Measurements from ENCODE around the gene NBAS.
"Not testable (repeated sequence)": the region's sequence is repeated elsewhere in the genome, so short reads cannot be mapped to it uniquely, and the experiment has no call there.

NBAS gene

DNA sequence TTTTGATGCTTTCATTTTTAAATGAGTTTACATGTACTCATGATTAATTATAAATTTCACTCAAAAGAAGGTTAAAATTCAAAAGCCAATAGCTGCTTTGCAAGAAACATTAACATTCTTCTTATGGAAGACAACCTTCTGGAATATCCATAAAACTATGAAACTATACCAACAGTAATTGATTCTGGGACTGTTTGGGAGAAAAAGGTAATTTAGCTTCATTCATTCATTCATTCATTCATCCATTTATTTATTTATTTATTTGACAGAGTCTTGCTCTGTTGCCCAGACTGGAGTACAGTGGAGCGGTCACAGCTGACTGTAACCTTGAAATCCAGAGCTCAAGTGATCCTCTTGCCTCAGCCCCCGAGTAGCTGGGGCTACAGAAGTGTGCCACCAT lies 110.3 kb downstream of the NBAS start:
- DNase-seq = no peak

DNA sequence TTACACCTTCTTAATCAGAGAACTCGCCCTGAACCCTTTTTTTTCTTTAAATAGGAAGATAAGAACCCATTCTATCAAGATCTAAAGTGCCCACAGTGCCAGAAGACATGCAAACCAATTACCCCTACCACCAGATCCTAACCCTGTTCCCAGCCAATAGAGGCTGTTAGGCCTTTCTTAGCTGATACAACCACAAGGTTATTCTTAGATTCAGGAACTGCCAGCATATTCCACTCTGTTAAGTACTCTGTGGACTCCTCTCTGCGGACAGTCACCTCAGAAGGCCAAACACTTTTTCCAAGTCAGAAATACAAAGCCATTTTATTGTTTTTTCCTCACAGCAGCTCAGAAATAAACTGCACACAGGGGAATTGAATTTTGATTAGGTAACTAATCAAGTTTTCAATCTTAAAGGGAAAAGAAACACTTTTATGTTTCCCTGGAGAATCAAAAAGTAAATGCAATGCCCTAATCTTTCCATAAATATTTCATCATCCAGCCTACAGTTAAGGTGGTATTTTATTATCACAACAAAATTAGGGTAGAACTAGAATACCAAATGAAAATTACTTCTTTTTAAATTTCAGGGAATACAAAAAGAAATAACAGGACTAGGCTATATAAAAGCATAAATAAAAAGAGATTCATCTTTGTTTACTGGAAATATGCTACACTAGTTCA lies 111.4 kb downstream of the NBAS start:
- DNase-seq = no peak

DNA sequence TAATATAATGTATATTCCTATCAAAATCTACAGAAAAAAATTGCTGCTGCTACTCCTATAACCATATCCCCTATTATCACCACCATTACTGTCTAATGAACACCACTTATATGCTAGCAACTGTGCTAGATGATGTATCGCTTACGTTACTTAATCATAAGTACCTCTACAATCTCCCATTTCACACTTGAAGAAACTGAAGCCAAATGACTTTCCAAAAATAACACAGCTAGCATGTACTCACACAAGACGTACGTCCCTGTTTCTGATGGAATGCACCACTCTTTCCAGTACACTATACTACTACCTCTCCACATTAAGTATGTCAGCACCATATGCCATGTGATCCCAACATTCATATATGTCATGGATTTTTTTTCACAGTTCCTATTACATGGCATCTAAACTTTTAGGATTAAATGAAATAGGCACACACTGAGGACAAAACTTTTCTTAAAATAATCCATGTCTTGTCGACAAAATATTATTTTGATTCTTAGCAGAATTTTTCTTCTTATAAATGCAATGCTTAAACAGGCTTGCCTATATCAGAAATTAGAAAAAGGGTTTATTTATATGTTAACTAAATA lies 112.8 kb downstream of the NBAS start:
- no peak for DNase-seq

DNA sequence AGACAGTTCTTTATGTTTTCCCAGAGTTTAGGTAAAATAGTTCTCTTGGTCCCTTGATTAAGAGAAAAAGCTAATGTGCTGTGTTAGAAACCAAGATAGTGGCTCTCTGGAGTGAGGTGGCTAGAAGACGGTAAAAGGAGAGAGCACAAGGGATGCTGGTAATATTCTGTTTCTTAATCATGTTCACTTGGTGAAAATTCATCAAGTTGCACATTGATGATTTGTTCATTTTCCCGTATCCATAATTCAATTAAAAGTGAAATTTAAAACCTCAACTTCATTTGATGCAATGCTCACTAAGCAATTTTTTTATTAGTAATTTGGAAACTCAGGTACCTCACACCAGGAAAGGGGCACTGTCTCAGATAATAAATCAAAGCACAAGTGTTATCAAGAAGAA lies 113.8 kb downstream of the NBAS start:
- no peak for DNase-seq

DNA sequence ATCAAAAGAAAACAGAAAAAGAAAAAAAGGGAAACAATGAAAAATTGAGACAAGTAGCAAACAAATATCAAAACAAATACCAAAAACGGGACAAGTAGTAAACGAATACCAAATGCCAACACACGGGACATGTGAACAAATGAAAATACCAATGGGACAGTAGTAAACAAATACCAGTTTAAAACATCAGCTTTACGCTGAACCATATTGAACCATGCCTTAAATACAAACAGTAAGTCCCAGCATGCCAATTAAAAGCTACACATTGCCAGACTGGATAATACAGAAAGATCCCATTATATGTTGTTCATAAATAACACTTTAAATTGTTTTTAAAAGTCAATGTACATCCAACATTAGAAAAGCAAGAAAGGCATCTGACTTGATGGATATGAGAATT lies 114.2 kb downstream of the NBAS start:
- DNase-seq = no peak

DNA sequence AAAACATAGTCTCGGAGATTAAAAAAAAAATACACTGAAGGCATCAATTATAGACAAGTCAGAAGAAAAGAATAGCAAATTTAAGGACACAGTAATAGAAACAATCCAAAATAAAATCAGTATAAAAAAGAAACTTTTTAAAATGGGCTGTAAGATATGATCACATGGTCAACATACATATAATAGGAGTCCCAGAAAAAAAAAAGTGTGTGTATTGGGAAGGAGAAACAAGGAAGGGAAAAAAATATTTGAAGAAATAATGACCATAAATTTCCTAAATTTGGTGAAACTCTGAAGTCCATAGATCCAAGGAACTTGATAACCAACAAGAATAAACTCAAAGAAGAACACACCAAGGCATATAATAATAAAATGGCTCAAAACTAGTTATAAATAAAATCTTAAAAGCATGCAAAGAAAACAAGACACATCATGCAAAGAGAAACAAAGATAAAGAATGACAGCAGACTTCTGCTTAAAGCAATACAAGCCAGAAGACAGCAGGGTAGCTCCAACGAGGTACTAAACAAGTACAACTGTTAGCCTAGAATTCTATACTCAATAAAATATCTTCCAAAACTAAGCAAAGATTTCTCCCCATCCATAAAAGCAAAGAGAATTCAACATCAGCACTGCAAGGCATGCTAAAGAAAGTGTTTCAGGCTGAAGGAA lies 115.1 kb downstream of the NBAS start:
- DNase-seq = no peak

DNA sequence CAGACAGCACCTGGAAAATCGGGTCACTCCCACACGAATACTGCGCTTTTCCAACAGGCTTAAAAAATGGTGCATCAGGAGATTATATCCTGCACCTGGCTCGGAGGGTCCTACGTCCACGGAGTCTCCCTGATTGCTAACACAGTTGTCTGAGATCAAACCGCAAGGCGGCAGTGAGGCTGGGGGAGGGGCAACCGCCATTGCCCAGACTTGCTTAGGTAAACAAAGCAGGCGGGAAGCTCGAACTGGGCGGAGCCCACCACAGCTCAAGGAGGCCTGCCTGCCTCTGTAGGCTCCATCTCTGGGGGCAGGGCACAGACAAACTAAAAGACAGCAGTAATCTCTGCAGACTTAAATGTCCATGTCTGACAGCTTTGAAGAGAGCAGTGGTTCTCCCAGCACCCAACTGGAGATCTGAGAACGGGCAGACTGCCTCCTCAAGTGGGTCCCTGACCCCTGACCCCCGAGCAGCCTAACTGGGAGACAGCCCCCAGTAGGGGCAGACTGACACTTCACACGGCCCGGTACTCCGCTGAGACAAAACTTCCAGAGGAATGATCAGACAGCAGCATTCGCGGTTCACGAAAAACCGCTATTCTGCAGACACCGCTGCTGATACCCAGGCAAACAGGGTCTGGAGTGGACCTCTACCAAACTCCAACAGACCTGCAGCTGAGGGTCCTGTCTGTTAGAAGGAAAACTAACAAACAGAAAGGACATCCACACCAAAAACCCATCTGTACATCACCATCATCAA lies 121.2 kb downstream of the NBAS start:
- not testable (repeated sequence) for DNase-seq

DNA sequence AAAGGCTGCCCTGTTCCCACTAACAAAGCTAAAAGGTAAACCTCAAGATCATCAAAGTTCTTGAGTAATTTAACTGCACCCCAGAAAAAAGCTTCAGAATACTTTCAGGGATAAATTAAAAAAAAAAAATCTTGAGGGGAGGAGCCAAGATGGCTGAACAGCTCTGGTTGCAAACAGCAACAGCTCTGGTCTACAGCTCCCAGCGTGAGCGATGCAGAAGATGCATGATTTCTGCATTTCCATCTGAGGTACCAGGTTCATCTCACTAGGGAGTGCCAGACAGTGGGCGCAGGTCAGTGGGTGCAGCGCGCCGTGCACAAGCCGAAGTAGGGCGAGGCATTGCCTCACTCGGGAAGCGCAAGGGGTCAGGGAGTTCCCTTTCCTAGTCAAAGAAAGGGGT lies 121.8 kb downstream of the NBAS start:
- not testable (repeated sequence) for DNase-seq

DNA sequence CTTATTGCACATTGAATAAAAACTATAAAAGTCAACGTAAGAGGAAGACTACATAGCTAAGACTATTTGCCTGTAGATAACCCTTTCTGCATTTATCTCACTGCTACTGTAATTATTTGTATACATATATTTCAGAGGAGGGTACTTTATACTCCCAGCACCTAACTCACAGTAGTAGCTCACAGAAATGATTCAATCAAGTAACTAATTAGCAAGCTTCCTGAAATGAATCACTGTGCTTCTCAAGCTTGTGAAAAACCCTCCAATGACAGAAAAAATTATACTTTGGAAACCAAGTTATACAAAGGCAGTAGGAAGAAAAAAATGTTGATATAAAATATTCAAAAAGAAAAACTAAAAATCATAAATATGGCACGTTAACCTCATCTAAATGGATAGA lies 124.9 kb downstream of the NBAS start:
- DNase-seq = no peak

DNA sequence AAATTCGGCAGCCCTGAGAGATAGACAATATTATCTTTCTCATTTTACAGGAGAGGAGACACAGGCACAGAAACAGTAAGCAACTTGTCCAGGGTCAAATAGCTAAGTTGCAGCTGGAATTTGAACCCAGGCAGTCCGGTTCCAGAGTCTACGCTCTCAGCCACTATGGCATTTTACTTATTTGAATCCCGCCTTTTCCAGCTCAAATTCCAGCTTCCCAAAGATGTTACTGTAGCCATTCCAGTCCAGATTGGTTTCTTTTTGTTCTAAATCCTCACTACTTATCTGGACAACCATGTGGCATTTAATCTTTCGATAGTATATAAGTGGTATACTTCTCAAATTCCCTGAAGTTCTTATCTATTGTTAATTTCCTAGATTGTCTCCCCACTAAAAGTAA lies 125.7 kb downstream of the NBAS start:
- no peak for DNase-seq

DNA sequence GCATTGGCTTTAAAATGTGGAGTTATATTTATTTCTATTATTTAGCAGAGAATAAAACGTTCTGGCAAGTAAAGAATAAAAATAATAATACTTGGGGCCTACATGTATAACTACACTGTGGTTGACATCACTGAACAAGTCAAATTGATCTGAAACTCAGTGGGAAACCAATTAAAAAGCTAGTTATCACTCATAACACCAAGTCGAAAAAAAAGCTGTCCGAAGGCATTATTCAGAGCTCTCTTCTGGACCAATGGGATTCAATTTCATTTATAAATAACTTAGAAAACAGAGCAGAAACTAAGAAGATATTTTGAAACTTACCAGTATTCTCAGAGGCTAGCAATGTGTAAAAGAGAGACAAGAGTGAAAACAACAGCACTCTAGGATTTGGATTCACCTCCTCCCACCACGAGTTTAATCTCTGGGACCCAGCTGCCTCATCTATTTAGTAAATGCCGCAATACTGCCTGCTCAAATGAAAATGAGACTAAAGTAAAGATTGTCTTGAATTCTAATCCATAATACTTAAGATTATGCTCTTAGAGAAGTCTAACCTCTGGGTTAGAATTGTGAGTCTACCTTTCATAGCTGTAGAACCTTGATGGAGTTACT lies 128.4 kb downstream of the NBAS start:
- DNase-seq = no peak

DNA sequence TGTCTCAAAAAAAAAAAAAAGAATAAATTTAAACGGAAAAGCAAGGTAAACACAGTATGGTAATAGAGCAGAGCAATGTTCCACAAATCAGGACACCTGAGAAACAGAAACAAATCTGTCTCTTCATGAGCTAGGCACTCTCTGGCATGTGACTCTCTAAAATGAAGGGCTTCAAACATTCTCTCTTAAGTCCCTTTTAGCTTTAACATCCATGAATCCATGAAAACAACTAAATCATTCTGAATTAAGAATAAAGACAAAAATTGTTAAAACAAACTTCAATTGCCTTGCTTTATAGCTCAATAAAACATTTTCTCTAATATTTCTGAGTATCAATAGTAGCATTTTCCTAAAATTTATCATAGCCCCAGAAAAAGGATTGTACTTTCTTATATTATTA lies 132.1 kb downstream of the NBAS start:
- DNase-seq = no peak

DNA sequence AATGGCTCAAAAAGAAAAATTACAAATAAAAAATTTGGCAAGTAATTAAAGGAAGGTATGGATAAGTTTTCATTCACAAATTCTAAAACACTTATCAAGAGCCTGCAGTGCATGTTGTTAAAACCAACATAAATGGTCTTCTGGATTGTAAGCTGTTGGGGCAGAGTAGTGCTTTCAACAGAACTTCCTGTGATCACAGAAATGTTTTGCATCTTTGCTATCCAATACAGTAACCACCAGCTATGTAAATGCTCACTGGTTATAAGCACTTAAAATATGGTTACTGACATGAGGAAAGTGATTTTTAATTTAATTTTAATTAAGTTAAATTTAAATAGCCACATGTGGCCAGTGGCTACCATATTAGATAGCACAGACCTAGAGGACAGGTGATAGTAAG lies 133.1 kb downstream of the NBAS start:
- DNase-seq = no peak

DNA sequence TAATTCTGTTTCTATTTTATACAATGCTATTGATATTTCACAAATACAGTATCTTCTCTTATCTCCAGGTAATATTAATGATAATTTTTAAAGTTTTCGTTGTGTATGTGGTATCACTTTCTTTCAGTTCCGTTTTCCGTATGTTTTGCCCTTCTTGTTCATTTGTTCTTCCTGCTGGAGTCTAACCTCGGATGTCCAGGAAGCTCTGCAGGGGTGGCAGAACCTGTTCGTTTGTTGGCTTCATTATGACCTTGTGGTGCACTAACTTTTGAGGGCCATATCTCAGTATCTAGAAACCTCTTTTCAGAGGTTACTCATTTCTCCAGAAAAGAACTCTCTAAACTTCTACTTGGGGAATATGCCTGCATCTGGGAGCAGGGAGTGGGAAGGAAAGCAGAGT lies 134.5 kb downstream of the NBAS start:
- no peak for DNase-seq

DNA sequence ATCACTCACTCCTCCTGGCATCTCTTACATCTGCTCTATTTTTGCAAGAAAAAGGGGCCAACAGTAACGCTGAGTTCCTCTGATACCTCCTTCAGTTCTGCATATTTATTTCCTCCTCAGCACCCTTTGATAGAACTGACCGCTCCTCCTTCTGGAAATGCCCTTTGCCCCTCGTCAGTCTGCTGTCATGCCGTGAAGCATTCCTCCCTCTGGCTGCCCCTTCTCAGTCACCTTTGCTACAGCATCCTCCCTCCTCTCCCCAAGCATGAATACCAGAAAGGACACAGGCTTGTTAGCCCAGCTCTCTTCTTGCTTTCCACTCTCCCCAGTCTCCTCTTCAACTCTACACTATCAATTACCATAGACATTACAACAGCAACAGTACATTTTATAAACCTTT lies 135.4 kb downstream of the NBAS start:
- DNase-seq = no peak

DNA sequence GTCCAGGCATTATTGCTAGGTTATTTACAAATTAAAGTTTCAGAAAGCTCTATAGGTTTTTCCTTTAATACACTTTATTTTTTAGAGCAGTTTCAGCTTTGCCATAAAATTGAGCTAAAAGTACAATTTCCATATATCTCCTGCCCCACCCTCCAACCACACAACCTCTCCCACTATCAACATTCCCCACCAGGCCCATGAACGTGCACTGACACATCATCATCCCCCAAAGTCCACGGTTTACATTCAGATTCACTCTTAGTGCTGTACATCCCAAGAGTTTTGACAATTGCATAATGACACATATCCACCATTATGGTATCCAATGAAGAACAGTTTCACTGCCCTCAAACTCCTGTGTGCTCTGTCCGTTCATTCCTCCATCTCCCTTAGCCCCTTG lies 139.4 kb downstream of the NBAS start:
- DNase-seq = no peak

DNA sequence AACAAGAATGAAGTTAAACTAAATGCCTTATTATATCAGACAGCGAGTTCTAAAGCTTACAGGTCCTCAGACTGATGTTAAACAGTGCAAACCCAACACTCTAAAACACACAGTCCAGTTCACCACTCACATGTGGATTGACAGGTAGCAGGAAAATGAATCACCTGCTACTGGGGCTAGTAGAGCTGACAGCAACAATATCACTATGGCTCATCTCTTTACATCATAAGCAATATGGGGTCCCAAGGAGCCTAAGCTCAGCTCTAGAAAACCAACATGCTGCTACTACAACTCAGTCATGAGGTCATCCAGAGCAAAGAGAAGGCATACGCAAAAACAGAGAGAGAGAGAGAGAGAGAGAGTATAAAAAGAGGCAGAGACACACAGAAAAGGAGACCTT lies 145.4 kb downstream of the NBAS start:
- no peak for DNase-seq

DNA sequence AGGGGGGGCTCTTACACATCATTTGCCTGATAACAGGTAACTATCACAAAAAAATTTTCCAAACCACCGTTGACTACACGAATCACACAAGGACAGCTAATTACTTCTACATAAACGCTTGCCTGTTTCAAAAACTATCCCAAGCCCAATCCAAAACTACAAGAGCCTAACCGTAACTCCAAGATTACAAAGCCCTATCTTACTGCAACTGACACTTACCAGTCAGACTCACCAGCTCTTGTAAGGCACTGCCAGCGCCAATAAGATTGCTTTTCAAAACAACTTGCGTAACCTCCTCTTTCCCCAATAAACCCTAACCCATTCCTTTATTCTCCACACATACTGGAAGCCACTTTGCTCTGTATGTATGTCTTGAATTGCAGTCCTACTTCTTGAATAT lies 148.4 kb downstream of the NBAS start:
- no peak for DNase-seq

DNA sequence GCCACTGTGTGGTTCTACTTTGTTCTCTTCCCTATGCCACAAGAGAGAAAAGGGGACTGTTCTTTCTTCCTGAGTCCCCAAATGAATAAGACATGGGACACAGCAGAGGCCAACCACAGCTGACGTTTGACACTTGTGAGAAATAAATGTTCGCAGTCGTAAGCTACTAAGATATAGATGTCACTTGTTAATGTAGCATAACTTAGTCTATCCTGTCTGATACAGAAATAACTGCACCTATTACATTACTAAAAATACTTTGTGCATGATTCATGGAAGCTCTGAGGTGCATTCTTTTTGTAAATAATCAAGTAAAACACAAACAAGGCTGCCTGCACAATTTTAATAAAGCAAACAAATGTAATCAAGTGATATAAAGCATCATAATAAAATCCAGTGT lies 148.8 kb downstream of the NBAS start:
- no peak for DNase-seq

DNA sequence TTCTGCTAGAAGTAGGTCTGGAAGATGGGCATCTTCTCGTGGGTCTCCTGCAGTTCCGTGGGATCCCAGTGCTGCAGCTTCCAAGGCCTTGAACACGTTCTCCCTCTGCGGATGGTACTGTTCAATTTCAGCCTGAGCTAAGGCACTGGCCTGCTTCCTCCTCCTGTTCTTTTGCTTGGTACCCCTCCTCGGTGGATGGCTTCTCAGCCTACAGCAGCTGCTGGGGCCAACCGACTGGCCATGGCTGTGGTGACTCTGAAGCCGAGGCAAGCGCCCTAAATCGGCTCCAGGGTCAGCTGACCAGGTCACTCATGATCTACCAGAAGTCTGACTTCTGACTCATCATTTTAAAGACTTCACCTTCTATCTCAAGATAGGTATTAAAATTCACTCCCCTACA lies 150.2 kb downstream of the NBAS start:
- DNase-seq = no peak

DNA sequence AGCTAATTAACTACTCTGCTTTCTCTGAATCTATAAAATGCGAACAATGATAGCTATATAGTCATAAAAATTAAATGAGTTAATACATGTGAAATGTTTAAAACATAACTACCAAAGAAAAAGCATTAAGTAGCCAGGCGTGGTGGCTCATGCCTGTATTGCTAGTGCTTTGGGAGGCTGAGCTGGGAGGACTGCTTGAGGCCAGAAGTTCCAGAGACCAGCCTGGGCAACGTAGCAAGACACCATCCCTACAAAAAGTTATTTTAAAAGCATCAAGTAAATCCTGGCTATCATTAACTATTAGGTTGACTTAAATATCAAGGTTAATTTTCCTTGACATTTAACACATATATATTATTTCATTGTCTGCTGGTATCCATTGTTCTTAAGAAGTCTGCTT lies 152.4 kb downstream of the NBAS start:
- DNase-seq = no peak

DNA sequence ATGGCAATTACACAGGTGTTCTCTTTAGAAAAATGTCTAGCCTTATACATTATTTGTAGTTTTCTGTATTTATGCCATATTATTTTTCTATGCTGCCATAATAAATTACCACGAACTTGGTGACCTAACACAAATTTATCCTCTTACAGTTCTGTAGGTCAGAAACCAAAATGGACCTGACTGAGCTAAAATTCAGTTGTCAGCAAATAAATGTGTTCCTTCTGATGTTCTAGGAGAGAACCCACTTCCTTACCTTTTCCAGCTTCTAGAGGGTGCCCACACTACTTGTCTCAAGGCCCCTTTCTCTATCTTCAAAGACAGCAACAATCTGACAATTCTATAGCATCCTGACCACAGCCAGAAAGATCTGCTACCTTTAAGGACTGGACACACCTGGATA lies 153.5 kb downstream of the NBAS start:
- DNase-seq = no peak

DNA sequence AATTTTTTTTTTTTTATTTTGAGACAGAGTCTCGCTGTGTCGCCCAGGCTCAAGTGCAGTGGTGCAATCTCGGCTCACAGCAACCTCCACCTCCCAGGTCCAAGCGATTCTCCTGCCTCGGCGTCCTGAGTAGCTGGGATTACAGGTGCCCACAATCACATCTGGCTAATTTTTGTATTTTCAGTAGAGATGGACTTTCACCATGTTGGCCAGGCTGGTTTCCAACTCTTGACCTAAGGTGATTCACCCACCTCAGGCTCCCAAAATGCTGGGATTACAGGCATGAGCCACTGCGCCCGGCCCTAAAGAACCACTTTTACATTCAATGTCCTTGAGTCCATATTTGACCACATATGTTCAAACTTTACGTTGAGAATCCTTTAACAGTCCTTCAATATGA lies 156.6 kb downstream of the NBAS start:
- DNase-seq = not testable (repeated sequence)

Data from suppressor macrophage treated with lipopolysaccharide for 1 hour (primary cell).